Measurements from ENCODE around the gene SND1.

DNA sequence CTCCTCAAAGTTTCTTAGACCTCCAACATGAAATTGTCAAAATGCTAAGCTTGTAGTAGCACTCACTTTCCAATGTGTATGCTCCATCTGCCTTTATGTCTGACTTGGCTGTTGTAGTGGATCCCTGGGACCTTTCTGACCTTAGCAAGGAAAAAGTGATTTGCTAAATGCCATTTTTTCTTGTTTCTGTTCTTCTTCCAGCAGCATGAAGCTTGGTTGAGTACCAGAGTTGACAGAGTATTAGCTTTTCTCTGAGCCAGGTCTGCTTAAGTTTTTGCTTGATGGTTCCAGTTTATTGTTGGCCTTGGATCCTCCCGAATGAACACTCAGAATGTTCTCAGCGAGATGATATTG, 168.7 kb downstream of the SND1 start:
- TF ChIP-seq CTCF (IDR thresholded peaks at IDR 0.05), result no peak
- TF ChIP-seq POLR2A (IDR thresholded peaks at IDR 0.05), result no peak

All from esophagus squamous epithelium (tissue), 4 donors.